HG02973 (cell line): ENCODE data around the gene CHID1.
A peak's percentile ranks its signal among the peaks of the same experiment; 100 is the strongest.

Source experiments
- ATAC-seq: cut with Tn5 transposase; IDR thresholded peaks from one replicate; pipeline ENCODE4 v1.9.1; 2021; ENCODE audit warnings: moderate library complexity; ENCODE audit not compliant: unreplicated experiment

CHID1 gene

DNA sequence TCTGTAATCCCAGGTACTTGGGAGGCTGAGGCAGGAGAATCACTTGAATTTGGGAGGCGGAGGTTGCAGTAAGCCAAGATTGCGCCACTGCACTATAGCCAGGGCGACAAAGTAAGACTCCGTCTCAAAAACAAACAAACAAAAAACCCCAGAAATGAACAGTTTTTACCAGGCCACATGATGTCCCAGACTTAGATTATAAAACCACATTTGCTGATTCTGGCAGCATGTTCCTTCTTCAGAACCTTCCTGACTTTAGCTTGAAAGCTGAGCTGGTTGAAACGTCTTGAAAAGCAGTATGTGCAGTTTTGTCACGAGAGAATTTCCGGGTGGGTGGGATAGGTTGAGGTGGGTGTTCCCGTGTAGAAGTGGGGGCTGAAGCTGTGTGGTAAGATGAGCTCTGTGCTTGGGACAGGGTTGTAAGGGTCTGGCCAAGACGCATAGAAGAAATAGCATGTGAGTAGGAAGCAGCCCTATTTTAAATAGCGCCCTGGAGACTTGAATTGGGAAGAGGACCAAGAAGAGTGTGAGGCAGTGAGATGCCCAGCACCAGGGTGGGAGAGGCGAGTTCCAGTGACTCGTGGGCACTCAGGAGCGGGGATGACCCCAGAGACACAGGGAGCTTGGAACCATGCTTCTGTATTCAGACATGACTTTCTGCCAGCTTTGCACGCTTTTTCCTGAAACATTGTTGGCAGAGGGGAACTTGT lies 22.7 kb upstream of the CHID1 start:
- ATAC-seq, result no peak

DNA sequence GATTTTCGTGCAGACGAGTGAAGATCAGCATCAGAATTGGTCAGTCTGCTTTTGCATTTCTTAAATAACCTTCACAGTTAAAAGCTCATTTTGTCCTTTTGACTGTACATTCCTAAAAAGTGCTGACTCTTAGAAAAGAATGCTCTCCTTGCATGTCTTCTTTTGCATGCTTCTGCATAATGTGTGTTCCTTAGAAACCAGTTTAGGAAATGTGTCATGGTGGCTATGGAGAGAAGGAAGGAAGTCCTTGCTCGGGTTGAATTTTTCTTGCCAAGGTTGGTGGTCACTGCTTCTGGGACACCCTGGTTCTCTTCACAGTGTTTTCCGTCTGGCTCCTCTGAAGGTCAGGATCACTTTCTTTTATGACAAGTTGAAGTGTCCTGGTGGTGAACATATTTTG lies 21.8 kb upstream of the CHID1 start:
- no peak for ATAC-seq

DNA sequence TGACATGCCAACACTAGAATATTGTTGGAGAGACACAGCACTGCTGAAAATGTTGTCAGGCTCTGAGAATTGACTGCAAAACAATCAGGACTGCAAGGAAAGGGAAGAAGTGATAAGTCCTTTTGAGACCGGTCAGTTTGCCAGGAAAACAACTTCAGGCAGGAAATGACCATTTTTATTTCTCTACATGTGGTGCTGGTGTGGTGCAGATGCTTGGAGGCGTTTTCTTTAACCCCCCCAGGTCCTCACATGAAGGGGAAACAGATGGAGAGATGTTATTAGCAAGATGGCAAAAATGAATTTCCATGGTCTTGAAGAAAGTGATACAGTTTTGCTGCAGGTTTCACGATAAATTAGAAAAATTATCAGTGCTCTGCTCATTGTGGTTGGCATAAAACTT lies 20.8 kb upstream of the CHID1 start:
- ATAC-seq, result no peak

DNA sequence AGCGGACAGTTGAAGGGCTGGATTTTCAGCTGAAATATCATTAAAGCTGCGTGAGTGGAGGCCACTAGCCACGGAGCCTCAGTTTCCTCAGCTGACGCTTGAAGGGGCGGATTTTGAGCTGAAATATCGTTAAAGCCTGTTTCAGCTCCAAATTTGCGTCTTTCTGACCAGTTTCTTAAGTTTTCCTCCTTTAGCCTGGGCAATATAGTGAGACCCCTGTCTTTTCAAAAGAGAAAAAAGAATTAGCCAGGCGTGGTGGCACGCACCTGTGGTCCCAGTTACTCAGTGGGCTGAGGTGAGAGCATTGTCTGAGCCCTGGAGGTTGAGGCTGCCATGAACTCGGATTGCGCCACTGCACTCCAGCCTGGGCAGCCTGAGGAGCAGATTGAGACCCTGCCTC lies 18.8 kb upstream of the CHID1 start:
- no peak for ATAC-seq

DNA sequence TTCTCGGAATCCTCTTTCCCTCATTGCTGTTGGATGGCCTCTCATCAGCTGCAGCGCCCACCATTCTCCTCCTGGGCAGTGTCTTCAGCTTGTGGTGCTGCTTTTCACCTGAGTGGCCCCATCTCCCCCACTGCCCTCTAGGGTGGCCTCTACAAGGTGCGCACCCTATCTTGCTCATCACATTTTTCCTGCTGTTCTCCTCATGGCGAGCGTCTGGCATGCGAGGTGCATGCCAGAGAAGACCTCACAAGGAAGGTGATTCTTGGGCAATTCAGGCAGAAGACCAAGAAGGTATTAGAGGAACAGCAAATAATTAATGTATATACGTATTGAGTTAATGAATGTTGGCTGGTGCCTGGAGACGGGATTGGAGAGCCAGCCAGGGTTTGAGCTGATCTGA lies 18.2 kb upstream of the CHID1 start:
- ATAC-seq, result no peak

DNA sequence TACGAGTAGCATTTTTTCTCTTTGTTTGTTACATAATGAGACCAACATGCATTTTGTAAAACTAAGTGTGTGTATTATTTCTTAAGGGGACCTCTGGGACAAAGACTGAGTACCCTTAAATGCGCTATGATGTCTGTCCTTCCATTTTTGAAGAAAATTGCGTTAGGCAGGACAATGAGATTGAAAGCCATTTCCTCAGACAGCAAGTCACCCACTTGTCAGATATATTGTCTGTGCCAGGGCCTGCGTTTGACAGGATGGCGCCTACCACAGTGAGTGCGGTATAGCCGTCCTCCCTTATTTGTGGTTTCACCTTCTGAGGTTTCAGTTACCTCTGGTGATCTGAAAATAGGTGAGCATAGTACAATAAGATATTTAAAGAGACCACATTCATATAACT lies 17.3 kb upstream of the CHID1 start:
- ATAC-seq, result no peak

DNA sequence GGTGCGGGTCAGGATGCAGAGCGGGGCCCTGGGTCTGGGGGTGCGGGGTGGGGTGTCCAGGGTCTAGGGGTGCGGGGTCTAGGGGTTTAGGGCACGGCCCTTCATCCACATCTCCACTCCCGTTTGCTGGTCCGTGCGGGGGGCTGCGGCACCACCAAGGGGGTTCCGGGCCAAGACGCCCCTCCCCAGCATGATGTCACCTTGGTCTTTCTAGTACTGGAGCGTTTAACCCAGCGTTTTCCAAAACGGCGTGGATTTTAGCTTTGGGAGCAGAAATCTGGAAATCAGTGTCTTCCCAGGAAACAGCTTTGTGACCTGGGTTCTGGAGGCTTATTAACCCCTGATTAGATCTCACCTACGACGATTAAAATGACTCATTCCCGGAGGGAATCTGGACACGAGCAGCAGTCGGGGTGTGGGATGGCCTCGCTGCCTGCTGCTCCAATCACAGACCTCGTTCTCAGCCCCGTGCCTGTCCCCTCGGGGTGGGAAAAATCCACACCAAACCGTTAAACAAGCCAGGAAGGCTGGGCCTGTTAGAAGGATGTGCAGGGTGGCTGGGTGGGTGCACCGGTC lies 15.8 kb upstream of the CHID1 start:
- no peak for ATAC-seq

DNA sequence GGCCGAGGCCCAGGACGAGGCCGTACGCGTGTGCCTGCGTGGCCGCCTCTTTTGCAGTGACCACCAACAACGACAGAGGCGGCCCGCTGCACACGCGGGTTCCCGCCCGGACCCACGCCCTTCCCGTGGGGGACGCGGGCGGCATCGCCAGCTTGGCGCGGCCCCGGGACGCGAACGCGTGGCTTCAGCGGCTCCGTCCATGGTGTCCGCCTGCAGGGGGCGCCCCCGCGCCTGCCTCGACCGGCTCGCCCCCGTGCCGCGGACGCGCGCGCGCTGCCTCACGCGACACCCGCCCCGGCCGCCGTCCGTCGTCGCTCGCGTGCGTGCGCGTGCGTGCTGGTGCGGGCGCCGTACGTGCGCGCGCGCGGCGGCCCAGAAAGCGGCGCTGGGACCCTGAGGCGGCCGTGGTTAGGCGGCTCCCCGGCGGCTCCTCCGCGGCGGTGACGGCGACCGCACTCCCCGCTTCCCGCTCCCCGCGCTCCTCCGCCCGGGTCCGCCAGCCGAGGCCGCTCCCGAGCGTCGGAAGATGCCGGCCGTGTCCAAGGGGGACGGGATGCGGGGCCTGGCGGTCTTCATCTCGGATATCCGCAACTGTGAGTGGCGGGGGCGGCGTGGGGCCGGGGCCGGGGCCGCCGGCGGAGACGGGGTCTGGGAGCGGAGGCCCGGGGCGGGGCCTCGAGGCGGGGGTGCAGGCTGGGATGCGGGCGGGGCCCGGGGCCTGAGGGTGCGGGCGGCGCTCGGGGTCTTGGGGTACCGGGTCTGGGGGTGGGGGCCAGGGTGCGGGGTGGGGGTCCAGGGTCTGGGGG lies 15.1 kb upstream of the CHID1 start, which contains the start of gene AP2A2:
TSS of gene AP2A2 (plus strand) at position 375 of the 806 bp plus-strand sequence. CDS start at position 527, 152 bp downstream.
- ATAC-seq, result peak; percentile 63

DNA sequence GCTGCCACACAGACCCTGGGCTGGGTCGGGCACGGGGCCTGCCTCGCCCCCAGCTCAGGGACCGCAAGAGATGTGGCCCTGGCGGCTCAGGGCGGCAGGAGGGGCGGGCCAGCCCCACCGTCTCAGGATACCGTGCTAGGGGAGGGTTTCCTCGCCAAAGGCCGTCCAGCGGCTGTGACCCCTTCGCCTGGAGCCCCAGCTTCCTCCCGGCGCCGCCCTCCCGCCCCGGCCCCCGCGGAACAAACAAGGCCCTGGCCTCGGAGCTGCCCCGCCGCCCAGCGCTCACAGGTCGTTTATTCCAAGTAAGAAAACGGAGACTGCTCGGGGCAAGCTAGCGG lies 14.5 kb upstream of the CHID1 start:
- no peak for ATAC-seq

DNA sequence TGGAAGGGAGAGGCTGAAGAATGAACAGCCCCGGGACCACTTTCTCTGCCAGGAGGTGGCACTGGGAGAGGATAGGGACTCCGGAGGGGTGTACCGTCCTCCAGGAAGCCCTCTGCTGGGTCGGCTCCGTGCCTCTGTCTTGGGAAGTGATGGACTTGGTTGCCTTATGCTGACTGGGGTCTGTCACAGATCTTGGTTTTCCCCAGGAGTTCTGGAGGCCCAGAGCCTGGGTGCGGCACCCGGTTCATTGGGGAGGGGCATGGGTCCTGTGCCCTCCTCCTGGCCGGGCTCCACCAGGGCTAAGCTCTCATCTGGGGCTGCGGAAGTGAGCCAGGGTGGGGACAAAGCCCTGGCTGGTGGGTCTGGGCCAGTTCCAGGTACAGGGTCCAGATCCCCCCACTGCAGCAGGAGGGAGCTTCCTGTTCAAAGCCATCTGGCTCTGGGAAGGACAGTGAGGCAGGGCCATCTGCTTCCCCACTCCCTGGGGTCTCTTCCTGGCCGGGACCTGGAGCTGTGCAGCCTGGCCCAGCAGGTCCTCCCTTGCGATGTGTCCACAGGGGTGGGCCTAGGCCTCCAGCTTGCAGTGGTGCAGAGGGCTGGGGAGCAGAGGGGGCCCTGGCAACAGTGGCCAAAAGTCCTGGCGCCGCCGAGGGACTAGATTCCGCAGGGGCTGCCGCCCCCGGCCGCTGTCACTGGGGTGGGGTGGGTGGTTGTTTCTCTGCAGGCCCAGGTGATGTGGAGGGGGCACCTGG lies 14.0 kb upstream of the CHID1 start:
- no peak for ATAC-seq

DNA sequence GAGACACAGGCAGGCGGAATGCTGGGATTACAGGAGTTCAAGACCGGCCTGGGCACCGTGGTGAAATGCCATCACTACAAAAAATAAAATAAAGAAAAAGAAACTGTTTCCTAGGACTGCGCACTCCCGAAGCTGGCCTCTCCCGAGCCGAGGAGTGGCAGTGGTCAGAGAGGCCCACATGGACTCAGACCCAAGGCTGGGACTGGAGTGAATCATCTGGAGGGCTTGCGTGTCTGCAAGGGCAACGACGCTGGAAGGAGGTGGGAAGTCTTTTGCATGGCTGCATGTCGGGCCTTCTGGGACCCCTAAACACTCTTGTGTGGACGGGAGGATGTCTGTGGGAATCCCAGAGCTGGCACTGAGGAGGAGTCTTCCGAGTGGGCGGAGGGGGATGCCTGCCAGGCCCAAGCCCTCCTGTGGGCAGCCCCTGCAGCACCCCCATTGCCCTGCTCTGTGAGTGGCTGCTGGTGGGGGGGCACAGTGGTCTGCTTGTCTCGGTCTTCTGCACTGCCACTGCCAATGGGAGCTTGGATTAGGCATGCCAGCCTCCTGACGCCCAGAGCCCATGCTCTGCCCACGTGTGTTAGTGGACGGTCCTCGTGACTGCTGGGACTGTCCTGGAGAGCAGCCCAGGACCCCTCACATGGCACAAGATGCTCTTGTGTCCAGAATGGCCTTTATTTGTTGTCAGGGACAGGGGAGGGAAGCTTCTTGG lies 13.2 kb upstream of the CHID1 start:
- no peak for ATAC-seq

DNA sequence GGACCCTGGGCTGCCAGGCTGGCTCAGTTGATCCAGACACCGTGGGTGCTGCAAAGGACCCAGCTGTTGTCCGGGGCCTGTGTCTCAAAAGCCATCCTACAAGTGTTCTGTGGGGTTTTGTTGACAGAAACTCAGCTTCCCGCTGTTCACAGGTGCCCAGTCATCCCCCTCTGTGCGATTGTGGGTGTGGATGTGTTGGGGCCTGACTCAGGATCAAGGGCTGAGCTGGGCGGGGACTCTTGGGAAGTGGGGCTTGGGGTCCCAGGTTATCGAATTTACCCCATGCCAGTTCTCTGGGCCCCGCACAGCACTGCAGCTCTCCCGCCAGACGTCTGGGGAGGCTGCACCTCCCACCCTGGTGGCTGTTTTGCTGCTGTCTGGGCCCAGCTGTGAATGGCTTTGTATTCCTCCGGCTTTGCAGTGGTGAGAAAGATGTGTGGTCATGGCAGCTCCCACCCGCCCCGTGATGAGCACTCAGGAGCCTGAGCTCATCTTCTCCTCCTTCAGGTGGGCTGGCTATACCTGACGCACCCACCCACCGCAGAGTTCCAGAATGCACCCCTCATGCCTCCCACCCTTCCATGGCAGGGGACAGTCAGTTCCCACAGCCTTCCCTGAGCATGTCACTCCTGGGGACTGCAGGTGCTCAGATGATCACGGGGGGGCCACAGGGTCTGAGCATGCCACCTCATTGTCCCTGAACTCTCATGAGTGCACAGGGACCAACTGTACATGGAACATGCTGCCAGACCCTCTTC lies 11.5 kb upstream of the CHID1 start:
- no peak for ATAC-seq

DNA sequence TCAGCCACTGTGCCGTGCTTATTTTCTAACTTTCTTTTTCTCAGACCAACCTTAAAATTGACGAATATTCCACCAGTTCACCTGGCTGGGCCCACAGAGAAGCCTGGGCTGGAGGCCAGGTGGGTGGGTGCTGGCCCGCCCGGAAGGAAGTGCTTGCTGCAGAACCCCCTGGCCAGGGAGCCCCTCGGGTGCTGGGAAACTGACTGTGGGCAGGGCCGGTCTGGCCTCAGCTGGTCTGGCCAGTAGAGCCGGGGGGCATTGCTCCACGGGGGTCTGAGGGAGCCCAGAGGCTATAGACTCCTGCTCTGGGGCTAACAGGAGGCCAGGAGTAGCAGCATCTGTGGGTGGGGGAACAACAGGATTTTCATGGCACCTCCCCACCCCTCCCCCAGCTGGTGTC lies 6.8 kb upstream of the CHID1 start:
- ATAC-seq, result no peak

DNA sequence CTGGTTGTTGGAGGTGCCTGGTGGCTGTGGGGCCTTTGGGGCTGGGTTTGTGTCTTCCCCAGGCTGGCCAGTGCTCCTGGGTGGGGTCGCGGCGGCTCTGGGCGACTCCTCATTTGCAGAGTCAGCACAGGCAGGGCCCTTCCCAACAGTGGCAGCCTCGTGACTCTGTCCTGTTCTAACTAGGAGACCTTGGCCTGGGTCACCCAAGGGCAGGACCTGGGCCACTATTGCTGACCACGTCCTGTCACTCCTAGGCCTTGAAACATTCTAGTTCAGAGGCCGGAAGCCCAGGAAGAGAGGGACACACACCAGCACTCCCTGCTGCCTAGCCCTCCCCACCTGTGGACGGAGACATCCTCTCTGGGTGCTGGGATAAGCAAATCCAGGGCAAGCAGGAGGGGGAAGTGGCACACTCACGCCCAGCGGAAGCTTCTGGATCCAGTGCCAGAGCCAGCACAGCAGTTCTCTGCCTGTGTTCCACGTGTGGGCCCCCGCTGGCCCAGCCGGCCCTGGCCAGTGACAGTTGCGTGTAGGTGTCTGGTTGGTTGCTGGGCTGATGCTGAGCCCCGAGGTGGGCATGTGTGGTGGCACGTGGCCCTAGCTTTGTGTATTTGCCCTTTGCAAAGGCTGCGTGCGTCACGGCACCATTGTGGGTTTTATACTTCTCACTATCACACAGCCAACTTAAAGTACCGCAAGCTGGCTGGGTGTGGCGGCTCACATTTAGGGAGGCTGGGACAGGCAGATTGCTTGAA lies 4.3 kb upstream of the CHID1 start:
- no peak for ATAC-seq

DNA sequence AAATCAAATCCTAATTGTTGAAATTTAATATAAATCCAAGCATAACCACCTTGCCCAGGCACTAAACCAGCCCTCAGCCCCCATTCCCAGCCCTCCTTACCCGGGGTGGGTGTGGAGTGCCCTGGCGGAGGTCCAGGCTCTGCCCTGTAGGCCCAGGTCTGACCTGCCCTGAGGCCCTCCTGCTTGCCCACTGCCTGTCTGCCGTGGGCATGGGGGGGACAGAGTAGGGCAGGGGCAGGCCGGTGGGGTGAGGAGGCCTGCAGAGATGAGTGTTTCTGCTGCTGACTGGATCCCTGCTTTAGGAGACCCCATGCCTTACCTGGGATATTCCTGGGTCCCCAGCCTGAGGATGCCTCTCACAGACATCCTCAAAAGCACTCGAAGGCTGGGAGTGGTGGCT lies 3.6 kb upstream of the CHID1 start:
- ATAC-seq, result no peak

DNA sequence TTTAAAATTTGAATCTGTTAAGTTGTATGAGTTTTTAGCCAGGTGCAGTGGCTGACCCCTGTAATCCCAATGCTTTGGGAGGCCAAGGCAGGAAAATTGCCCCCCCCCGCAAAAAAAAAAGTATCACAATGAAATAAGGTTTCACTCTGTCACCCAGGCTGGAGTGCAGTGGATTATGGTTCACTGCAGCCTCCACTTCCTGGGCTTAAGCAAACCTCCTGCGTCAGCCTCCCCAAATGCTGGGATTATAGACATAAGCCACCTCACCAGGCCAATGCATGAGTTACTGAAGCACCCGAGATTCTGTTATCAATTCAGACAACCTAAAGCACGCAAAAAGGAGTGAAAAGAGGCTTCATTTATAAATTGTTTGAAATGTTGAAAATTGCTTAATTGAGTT lies 2.4 kb upstream of the CHID1 start:
- no peak for ATAC-seq

DNA sequence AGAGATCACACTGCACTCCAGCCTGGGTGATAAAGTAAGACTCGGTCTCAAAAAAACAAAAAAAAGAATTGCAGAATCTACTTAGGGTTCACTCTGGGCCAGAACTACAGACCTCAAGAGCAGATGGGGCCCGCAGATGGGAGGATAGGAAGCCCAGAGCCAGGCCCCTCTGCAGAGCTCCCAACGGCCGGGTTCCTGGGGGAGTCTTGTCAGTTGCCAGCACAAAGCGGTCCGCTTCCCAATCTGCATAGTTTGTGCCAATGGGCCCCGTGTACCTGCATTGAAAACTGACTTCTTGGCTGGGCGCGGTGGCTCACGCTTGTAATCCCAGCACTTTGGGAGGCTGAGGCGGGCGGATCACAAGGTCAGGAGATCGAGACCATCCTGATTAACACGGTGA lies 1.7 kb upstream of the CHID1 start:
- ATAC-seq, result no peak

DNA sequence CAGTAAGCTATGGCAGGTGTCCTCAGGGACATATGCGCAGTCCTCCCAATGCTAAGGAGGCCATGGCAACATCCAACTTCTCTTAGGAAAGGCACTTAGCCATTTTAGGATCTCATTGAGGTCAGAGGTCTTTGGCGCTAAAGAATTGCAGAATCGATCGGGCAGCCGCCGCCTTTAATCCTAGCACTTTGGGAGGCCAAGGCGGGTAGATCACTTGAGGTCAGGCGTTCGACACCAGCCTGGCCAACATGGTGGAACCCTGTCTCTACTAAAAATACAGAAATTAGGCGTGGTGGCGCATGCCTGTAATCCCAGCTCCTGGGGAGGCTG lies 1.2 kb upstream of the CHID1 start:
- ATAC-seq, result no peak

DNA sequence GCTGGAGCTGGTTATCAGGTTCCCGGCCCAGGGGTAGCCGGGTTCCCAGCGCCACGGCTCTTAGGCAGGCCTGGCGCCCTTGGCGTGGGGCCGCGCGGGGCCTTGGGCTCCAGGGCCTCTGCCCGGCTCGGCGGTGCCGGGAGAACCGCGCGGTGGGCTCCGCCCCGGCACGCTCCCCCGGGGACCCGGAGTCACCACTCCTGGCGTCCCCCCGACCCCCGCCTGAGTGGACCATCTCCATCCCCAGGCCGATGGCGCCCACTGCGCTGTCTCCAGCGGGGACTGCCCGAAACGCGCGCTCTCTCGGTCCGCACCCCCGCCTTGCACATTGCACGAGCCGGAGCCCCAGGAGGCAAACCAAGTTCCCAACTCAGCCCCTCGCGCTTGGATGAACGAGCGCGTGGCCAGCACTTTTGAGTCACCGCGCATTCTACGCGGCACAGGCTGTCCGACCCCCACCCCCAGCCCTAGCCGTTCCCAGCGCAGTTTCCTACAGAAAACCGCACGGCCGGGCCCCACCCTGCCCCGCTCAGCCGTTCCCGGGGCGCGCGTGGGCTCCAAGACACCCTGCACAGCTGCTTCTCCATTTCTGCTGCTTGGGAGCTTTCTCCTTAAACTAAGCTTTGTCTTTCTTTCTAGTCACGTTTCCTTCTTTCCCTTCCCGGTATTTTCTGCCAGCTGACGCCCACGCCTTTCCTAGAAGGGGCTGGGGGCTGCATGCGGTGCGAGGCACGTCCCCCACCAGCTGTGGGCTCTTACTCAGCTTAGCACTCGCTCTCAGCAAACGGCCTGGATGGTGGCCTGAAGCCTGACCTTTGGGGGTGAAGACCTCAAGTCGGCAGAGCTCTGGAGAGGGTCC lies 650 bp upstream of the CHID1 start:
- ATAC-seq, result peak; percentile 35
